HCT116 (cell line): ENCODE data around the gene ZBTB7C. TPM values are rescaled to one million over a fixed set of nuclear protein-coding genes. Genes with fewer than 3 reads are reported as not detected.

Experiments used
- ATAC-seq: fragments of 200-7000 bp; cut with Tn5 transposase; 2 replicates; pipeline ENCODE4 v1.9.1; 2020; ENCODE audit warnings: mild to moderate bottlenecking, moderate library complexity
- BruUV-seq: library from RNA; stranded (reverse); fragments of 400-500 nt; replicated peaks from 2 replicates; lab custom pipeline; 2021; lab: Mats Ljungman, UMichigan
- CTCF ChIA-PET: fragments of 300-600 bp; sonication (Branson Sonifier 250); formaldehyde crosslinking; loops from one replicate; lab custom pipeline; 2021; ENCODE audit warnings: antibody characterized with exemption; lab: Charles Lee
- POLR2A ChIA-PET: fragments of 300-600, 350-600 bp; sonication (Branson Sonifier 250); formaldehyde crosslinking; loops from one replicate; lab custom pipeline; 2021; ENCODE audit warnings: antibody characterized with exemption; lab: Charles Lee
- RAD21 ChIA-PET, 2 experiments: fragments of 300-600 bp; sonication (Branson Sonifier 250); formaldehyde crosslinking; loops; one replicate each; lab custom pipeline; 2023; ENCODE audit warnings: low total read pairs in 2 of 2; ENCODE audit not compliant: uncharacterized antibody in 2 of 2, unreplicated experiment in 2 of 2, low non-redundant PET in 1 of 2; lab: Charles Lee
- DNase-seq: peaks from one replicate; pipeline ENCODE4 v3.0.0-alpha.2; 2010; ENCODE audit warnings: low read depth, low spot score
- H2AFZ ChIP-seq: fragments of 200-600 bp; shearing (Covaris generic), sonication (generic); 2 replicates; pipeline ENCODE4 v1.6.1; 2017; ENCODE audit warnings: low read depth, mixed run types, mixed read lengths, antibody characterized with exemption, low read length; ENCODE audit not compliant: poor library complexity, severe bottlenecking
- H3K27ac ChIP-seq: 2 replicates; pipeline ENCODE4 v1.5.1; 2012; ENCODE audit warnings: low read depth, low read length
- H3K27me3 ChIP-seq: fragments of 200-600 bp; sonication (generic); 2 replicates; pipeline ENCODE4 v1.6.1; 2016; ENCODE audit warnings: mixed run types, low read length, mixed read lengths; ENCODE audit not compliant: insufficient read depth
- H3K36me3 ChIP-seq, 2 experiments: fragments of 200-500 bp in 1 of 2; fragments of 200-600 bp in 1 of 2; sonication (Bioruptor generic) in 1 of 2; sonication (generic) in 1 of 2; 2 replicates each; pipeline versions ENCODE4 v1.5.1 to v1.6.1; 2014 to 2016; ENCODE audit warnings: low read length in 2 of 2, inconsistent platforms in 1 of 2, mixed read lengths in 1 of 2, mixed run types in 1 of 2; ENCODE audit not compliant: insufficient read depth in 2 of 2, control insufficient read depth in 1 of 2
- H3K4me1 ChIP-seq, 2 experiments: fragments of 200-600 bp in 1 of 2; sonication (generic) in 1 of 2; 2 replicates each; pipeline versions ENCODE4 v1.5.1 to v1.6.1; 2012 to 2017; ENCODE audit warnings: low read length in 2 of 2, inconsistent platforms in 1 of 2, mild to moderate bottlenecking in 1 of 2, mixed read lengths in 1 of 2, mixed run types in 1 of 2, moderate library complexity in 1 of 2; ENCODE audit not compliant: insufficient read depth in 2 of 2, control insufficient read depth in 1 of 2
- H3K4me2 ChIP-seq: fragments of 200-600 bp; sonication (generic); 2 replicates; pipeline ENCODE4 v1.6.1; 2017; ENCODE audit warnings: mixed run types, low read length, mixed read lengths
- H3K4me3 ChIP-seq, 2 experiments: fragments of 200-600 bp in 1 of 2; sonication (generic) in 1 of 2; replicated peaks in 1 of 2; 2 replicates each; pipeline ENCODE4 v1.5.1; 2011 to 2016; ENCODE audit warnings: low read length in 2 of 2, control low read depth in 1 of 2, low read depth in 1 of 2, mild to moderate bottlenecking in 1 of 2, mixed read lengths in 1 of 2, mixed run types in 1 of 2
- H3K79me2 ChIP-seq: fragments of 200-600 bp; sonication (generic); 2 replicates; pipeline ENCODE4 v1.6.1; 2017; ENCODE audit warnings: mild to moderate bottlenecking, mixed run types, low read length, moderate library complexity, mixed read lengths; ENCODE audit not compliant: insufficient read depth
- H3K9ac ChIP-seq: fragments of 200-600 bp; sonication (generic); 2 replicates; pipeline ENCODE4 v1.6.1; 2016; ENCODE audit warnings: low read length, mixed read lengths
- H3K9me2 ChIP-seq: fragments of 200-600 bp; sonication (generic), shearing (Covaris generic); 2 replicates; pipeline ENCODE4 v1.6.1; 2017; ENCODE audit warnings: mixed run types, mild to moderate bottlenecking, moderate library complexity; ENCODE audit not compliant: insufficient read depth
- H3K9me3 ChIP-seq, 2 experiments: fragments of 200-500 bp in 1 of 2; fragments of 200-600 bp in 1 of 2; sonication (Bioruptor generic) in 1 of 2; sonication (generic) in 1 of 2; 2 replicates each; pipeline ENCODE4 v1.6.1; 2014 to 2017; ENCODE audit warnings: low read length in 2 of 2, mixed read lengths in 2 of 2, inconsistent platforms in 1 of 2, low read depth in 1 of 2, mild to moderate bottlenecking in 1 of 2, mixed run types in 1 of 2, moderate library complexity in 1 of 2; ENCODE audit not compliant: control insufficient read depth in 1 of 2, insufficient read depth in 1 of 2
- H4K20me1 ChIP-seq: fragments of 200-600 bp; sonication (generic), shearing (Covaris generic); 2 replicates; pipeline ENCODE4 v1.6.1; 2017; ENCODE audit warnings: mixed run types, mild to moderate bottlenecking, moderate library complexity; ENCODE audit not compliant: insufficient read depth
- CBX3 ChIP-seq: IDR thresholded peaks from 2 replicates; pipeline ENCODE4 v1.6.1; 2012; ENCODE audit warnings: low read depth
- CEBPB ChIP-seq: IDR thresholded peaks from 2 replicates; pipeline ENCODE4 v1.6.1; 2012; ENCODE audit warnings: low read depth
- EGR1 ChIP-seq: IDR thresholded peaks from 2 replicates; pipeline ENCODE4 v1.6.1; 2012; ENCODE audit warnings: low read depth
- ELF1 ChIP-seq: IDR thresholded peaks from 2 replicates; pipeline ENCODE4 v1.6.1; 2012; ENCODE audit warnings: low read depth, borderline replicate concordance
- EZH2 ChIP-seq: fragments of 200-600 bp; sonication (generic); IDR thresholded peaks from 2 replicates; pipeline ENCODE4 v1.6.1; 2017; ENCODE audit warnings: antibody characterized with exemption, mixed run types
- POLR2A ChIP-seq: IDR thresholded peaks from 2 replicates; pipeline ENCODE4 v1.7.0; 2011; ENCODE audit warnings: borderline replicate concordance; ENCODE audit not compliant: insufficient read depth, insufficient read length; ENCODE audit errors: extremely low read depth
- POLR2AphosphoS5 ChIP-seq: IDR thresholded peaks from 2 replicates; pipeline ENCODE4 v1.6.1; 2011; ENCODE audit warnings: mild to moderate bottlenecking, low read depth, low read length, moderate library complexity
- RAD21 ChIP-seq: IDR thresholded peaks from 2 replicates; pipeline ENCODE4 v1.6.1; 2012; ENCODE audit warnings: low read depth, mild to moderate bottlenecking
- SIN3A ChIP-seq: IDR thresholded peaks from 2 replicates; pipeline ENCODE4 v1.6.1; 2012; ENCODE audit warnings: low read depth
- SP1 ChIP-seq: IDR thresholded peaks from 2 replicates; pipeline ENCODE4 v1.6.1; 2012; ENCODE audit warnings: low read depth
- SRF ChIP-seq: IDR thresholded peaks from 2 replicates; pipeline ENCODE4 v1.6.1; 2012; ENCODE audit warnings: low read depth
- TCF7L2 ChIP-seq: IDR thresholded peaks from 2 replicates; pipeline ENCODE4 v1.7.0; 2011; ENCODE audit warnings: borderline replicate concordance, inconsistent platforms; ENCODE audit not compliant: insufficient read depth, insufficient read length; ENCODE audit errors: extremely low read depth
- YY1 ChIP-seq: IDR thresholded peaks from 2 replicates; pipeline ENCODE4 v1.6.1; 2011; ENCODE audit warnings: low read length, low read depth, moderate library complexity, mild to moderate bottlenecking; ENCODE audit not compliant: insufficient replicate concordance; ENCODE audit errors: extremely low read depth
- ZFX ChIP-seq: fragments of 450-650 bp; IDR thresholded peaks from 2 replicates; pipeline ENCODE4 v1.6.1; 2017
- intact Hi-C: fragments of 100-400 bp; cut with micrococcal nuclease; formaldehyde crosslinking; loops from 2 replicates; pipeline ENCODE4 v1.10.0; 2022
- total RNA-seq: library from RNA; stranded (reverse); gene quantifications from one replicate; pipeline ENCODE4 v1.2.1, GENCODE V29; 2021; ENCODE audit not compliant: unreplicated experiment
- TF ChIP-seq, protein P1 (sequence below), 3 experiments: fragments of 200-600 bp in 1 of 3; sonication (generic) in 1 of 3; IDR thresholded peaks in 2 of 3; conservative IDR thresholded peaks in 1 of 3; 2 replicates each; pipeline ENCODE4 v1.5.1; 2012 to 2017; ENCODE audit warnings: low read depth in 2 of 3, low read length in 2 of 3, antibody characterized with exemption in 1 of 3, borderline replicate concordance in 1 of 3, control low read depth in 1 of 3, mild to moderate bottlenecking in 1 of 3, mixed read lengths in 1 of 3, mixed run types in 1 of 3, moderate library complexity in 1 of 3; ENCODE audit not compliant: insufficient read depth in 1 of 3
- TF ChIP-seq, protein P2 (sequence below): IDR thresholded peaks from 2 replicates; pipeline ENCODE4 v1.6.1; 2011; ENCODE audit warnings: mild to moderate bottlenecking, low read length, moderate library complexity; ENCODE audit not compliant: insufficient replicate concordance; ENCODE audit errors: extremely low read depth
- TF ChIP-seq, protein P3 (sequence below): IDR thresholded peaks from 2 replicates; pipeline ENCODE4 v1.6.1; 2012

Gene ZBTB7C
- total RNA-seq, 1 experiment from 2014 or later, result 0.37 TPM

DNA sequence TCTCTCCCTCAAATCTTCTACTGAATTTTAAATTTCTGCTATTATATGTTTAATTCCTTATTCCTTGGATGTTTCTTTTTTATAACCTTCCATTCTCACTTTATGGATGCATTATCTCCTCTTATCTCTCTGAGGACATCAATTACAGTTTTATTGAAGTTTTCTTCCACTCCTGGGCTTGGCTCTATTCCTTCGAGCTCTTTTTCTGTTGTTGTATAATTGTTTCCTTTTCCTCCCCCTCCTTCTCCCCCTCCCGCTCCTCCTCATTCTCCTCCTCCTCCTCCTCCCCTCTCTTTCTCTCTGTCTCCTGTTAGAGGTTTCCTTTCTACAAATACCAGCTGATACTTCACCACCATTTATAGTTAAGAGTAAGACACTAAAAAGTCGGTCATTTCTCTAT lies 209.8 kb downstream of the ZBTB7C start:
- Histone ChIP-seq H3K27ac (no peak overlapping the region), H4K20me1 (no peaks in the 10 kb centered on the region), H3K9me2 (no peaks in the 10 kb centered on the region), H3K36me3 (no peaks in the 10 kb centered on the region), H3K27me3 (peaks cover 11% of the 10 kb centered on the region; the same call in 1 of the 2 replicates), H2AFZ (no peak overlapping the region), H3K4me3 (no peak overlapping the region), H3K9me3 (no peaks in the 10 kb centered on the region), H3K9ac (no peak overlapping the region), H3K4me1 (peaks cover 8 to 22% of the 10 kb centered on the region in 2 experiments; a peak in 3 of 4 replicates), H3K4me2 (no peak overlapping the region), H3K79me2 (no peaks in the 10 kb centered on the region)
- TF ChIP-seq SRF (no peak), SIN3A (no peak), CEBPB (no peak), ZFX (no peak), YY1 (no peak), POLR2AphosphoS5 (no peak), EGR1 (no peak), POLR2A (no peak), ELF1 (no peak), RAD21 (no peak), SP1 (no peak), TCF7L2 (no peak), EZH2 (no peak), CBX3 (no peak)
- TF ChIP-seq, protein P1, sequence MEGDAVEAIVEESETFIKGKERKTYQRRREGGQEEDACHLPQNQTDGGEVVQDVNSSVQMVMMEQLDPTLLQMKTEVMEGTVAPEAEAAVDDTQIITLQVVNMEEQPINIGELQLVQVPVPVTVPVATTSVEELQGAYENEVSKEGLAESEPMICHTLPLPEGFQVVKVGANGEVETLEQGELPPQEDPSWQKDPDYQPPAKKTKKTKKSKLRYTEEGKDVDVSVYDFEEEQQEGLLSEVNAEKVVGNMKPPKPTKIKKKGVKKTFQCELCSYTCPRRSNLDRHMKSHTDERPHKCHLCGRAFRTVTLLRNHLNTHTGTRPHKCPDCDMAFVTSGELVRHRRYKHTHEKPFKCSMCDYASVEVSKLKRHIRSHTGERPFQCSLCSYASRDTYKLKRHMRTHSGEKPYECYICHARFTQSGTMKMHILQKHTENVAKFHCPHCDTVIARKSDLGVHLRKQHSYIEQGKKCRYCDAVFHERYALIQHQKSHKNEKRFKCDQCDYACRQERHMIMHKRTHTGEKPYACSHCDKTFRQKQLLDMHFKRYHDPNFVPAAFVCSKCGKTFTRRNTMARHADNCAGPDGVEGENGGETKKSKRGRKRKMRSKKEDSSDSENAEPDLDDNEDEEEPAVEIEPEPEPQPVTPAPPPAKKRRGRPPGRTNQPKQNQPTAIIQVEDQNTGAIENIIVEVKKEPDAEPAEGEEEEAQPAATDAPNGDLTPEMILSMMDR (IDR thresholded peaks at IDR 0.05 in 2 of 3, conservative IDR thresholded peaks at IDR 0.05 in 1 of 3; ENCODE audit: borderline replicate concordance in 1 of 3, insufficient read depth in 1 of 3, low read depth in 2 of 3, low read length in 2 of 3), result no peak
- TF ChIP-seq, protein P2, sequence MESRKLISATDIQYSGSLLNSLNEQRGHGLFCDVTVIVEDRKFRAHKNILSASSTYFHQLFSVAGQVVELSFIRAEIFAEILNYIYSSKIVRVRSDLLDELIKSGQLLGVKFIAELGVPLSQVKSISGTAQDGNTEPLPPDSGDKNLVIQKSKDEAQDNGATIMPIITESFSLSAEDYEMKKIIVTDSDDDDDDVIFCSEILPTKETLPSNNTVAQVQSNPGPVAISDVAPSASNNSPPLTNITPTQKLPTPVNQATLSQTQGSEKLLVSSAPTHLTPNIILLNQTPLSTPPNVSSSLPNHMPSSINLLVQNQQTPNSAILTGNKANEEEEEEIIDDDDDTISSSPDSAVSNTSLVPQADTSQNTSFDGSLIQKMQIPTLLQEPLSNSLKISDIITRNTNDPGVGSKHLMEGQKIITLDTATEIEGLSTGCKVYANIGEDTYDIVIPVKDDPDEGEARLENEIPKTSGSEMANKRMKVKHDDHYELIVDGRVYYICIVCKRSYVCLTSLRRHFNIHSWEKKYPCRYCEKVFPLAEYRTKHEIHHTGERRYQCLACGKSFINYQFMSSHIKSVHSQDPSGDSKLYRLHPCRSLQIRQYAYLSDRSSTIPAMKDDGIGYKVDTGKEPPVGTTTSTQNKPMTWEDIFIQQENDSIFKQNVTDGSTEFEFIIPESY, result no peak
- TF ChIP-seq, protein P3, sequence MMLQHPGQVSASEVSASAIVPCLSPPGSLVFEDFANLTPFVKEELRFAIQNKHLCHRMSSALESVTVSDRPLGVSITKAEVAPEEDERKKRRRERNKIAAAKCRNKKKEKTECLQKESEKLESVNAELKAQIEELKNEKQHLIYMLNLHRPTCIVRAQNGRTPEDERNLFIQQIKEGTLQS, result no peak
- BruUV-seq, result no TSS peak
- RAD21 ChIA-PET, result no interaction called here
- CTCF ChIA-PET, result no interaction called here
- ATAC-seq, result no peak
- POLR2A ChIA-PET, result no interaction called here
- DNase-seq, result no peak
- intact Hi-C loops, result no loop called here
